Thyroid gland (tissue), 4 donors: ENCODE results near the gene TAS1R2. TPM values are rescaled to one million over a fixed set of nuclear protein-coding genes. Genes with fewer than 3 reads are reported as not detected.
A peak's percentile ranks its signal among the peaks of the same experiment; 100 is the strongest.

ENCODE experiments used
- DNase-seq, 2 donors: peaks; one replicate each; pipeline ENCODE4 v3.0.0-alpha.2; 2019
- H3K27ac ChIP-seq, 3 donors: fragments of 200-600 bp; sonication (generic); 1 replicate in 2 of 3; 2 replicates in 1 of 3; pipeline ENCODE4 v1.5.1; 2016 to 2019; ENCODE audit warnings: mild to moderate bottlenecking in 1 of 3, moderate library complexity in 1 of 3
- H3K27me3 ChIP-seq: fragments of 200-600 bp; sonication (generic); one replicate; pipeline ENCODE4 v1.5.1; 2019
- H3K36me3 ChIP-seq, 2 donors: fragments of 200-600 bp; sonication (generic); one replicate each; pipeline ENCODE4 v1.5.1; 2016 to 2019
- H3K4me1 ChIP-seq, 2 donors: fragments of 200-600 bp; sonication (generic); one replicate each; pipeline ENCODE4 v1.5.1; 2017 to 2019
- H3K4me3 ChIP-seq, 3 donors: fragments of 200-600 bp; sonication (generic); replicated peaks in 1 of 3; 1 replicate in 2 of 3; 2 replicates in 1 of 3; pipeline ENCODE4 v1.5.1; 2016; ENCODE audit warnings: mild to moderate bottlenecking in 1 of 3
- H3K9me3 ChIP-seq: fragments of 200-600 bp; sonication (generic); one replicate; pipeline ENCODE4 v1.5.1; 2017
- CTCF ChIP-seq, 6 experiments: fragments of 200-600 bp in 3 of 6; fragments of 450-650 bp in 3 of 6; sonication (generic) in 3 of 6; IDR thresholded peaks; one replicate each; pipeline ENCODE4 v1.5.1; 2016 to 2019; ENCODE audit warnings: antibody characterized with exemption in 6 of 6, mild to moderate bottlenecking in 2 of 6, inconsistent platforms in 1 of 6, moderate library complexity in 1 of 6
- POLR2A ChIP-seq, 2 donors: fragments of 450-650 bp; IDR thresholded peaks; one replicate each; pipeline ENCODE4 v1.6.1; 2017; ENCODE audit warnings: antibody characterized with exemption in 2 of 2, mild to moderate bottlenecking in 2 of 2, moderate library complexity in 1 of 2
- WGBS, 2 donors: methylation state at CpG; one replicate each; pipeline ENCODE4 v1.1.5; 2017; 5-methylcytosine and 5-hydroxymethylcytosine counted together
- intact Hi-C: fragments of 100-400 bp; cut with DNase I; formaldehyde crosslinking; loops from one replicate; pipeline ENCODE4 v1.15.1; 2023
- total RNA-seq, 4 donors: library from RNA; depleted of rRNA; stranded (reverse); fragments of >200 nt; gene quantifications; one replicate each; pipeline ENCODE4 v1.2.3, GENCODE V29; 2016

The TAS1R2 gene
- total RNA-seq, 4 donors from 2014 or later, result not detected

- no peak for TF ChIP-seq POLR2A (IDR thresholded peaks at IDR 0.05)
- no peak for TF ChIP-seq CTCF (IDR thresholded peaks at IDR 0.05)
- no peaks in the 10 kb centered on the region for H3K27me3 ChIP-seq
- no peak for DNase-seq
- peak overlapping the region in 2 of 3 donors; percentile 15 to 16 for H3K27ac ChIP-seq
- intact Hi-C loops, result no loop called here
- H3K4me1 ChIP-seq, result peaks cover 5 to 14% of the 10 kb centered on the region in 2 donors
- WGBS, 2 donors, result 89 to 95% methylated on average over 7 of the region's 7 CpGs
- H3K9me3 ChIP-seq, result no peaks in the 10 kb centered on the region
- H3K36me3 ChIP-seq, result no peaks in the 10 kb centered on the region
- no peak overlapping the region for H3K4me3 ChIP-seq
These were observed 31.9 kb upstream of the TAS1R2 start for GRCh38 chr1:18891426-18891780.

GRCh38 chr1:18890706-18891425 is 31.4 kb upstream of the TAS1R2 start:
- Histone ChIP-seq H3K27me3 (no peaks in the 10 kb centered on the region), H3K9me3 (no peaks in the 10 kb centered on the region), H3K36me3 (no peaks in the 10 kb centered on the region), H3K27ac (peak overlapping the region in 2 of 3 donors; percentile 16 to 33), H3K4me1 (peaks cover 5 to 14% of the 10 kb centered on the region in 2 donors), H3K4me3 (no peak overlapping the region)
- no peak for TF ChIP-seq POLR2A (IDR thresholded peaks at IDR 0.05)
- no peak for TF ChIP-seq CTCF (IDR thresholded peaks at IDR 0.05)
- intact Hi-C loops, result no loop called here
- WGBS, 2 donors, result 38 to 47% methylated on average over 6 of the region's 6 CpGs
- peak; percentile 89 to 90 for DNase-seq

DNA sequence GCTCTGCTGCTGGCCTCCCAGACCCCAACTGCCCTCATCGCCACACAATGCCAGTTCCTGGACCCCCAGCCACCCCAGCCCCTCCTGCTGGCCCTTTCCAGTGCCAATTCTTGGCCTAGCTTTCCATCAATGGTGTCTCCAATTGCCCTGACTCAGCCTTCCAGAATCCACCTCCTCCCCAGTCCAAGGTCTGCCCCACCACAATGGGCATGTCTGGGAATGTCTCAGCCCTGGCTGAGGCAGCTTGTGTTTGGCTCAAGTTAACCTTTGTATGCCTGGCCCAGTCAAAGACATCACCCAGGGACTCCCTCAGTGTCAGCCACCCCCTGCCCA is 26.5 kb upstream of the TAS1R2 start:
- peaks cover 2 to 7% of the 10 kb centered on the region in 2 donors for H3K4me1 ChIP-seq
- intact Hi-C loops, result no loop called here
- H3K9me3 ChIP-seq, result no peaks in the 10 kb centered on the region
- H3K27me3 ChIP-seq, result no peaks in the 10 kb centered on the region
- H3K27ac ChIP-seq, result no peak overlapping the region
- no peaks in the 10 kb centered on the region for H3K36me3 ChIP-seq
- no peak for DNase-seq
- no peak overlapping the region for H3K4me3 ChIP-seq
- TF ChIP-seq POLR2A (IDR thresholded peaks at IDR 0.05), result no peak
- TF ChIP-seq CTCF (IDR thresholded peaks at IDR 0.05), result no peak
- WGBS, 2 donors, result 88 to 100% methylated on average over 1 of the region's 1 CpG

GRCh38 chr1:18885311-18886002 is 26.0 kb upstream of the TAS1R2 start:
- no peak for DNase-seq
- H3K4me3 ChIP-seq, result no peak overlapping the region
- H3K36me3 ChIP-seq, result no peaks in the 10 kb centered on the region
- no peak overlapping the region for H3K27ac ChIP-seq
- intact Hi-C loops, result no loop called here
- H3K4me1 ChIP-seq, result peaks cover 0 to 2% of the 10 kb centered on the region in 2 donors
- H3K9me3 ChIP-seq, result no peaks in the 10 kb centered on the region
- TF ChIP-seq POLR2A (IDR thresholded peaks at IDR 0.05) (no peak), CTCF (IDR thresholded peaks at IDR 0.05) (no peak)
- H3K27me3 ChIP-seq, result no peaks in the 10 kb centered on the region
- 93 to 95% methylated on average over 12 to 15 of the region's 17 CpGs for WGBS, 2 donors

DNA sequence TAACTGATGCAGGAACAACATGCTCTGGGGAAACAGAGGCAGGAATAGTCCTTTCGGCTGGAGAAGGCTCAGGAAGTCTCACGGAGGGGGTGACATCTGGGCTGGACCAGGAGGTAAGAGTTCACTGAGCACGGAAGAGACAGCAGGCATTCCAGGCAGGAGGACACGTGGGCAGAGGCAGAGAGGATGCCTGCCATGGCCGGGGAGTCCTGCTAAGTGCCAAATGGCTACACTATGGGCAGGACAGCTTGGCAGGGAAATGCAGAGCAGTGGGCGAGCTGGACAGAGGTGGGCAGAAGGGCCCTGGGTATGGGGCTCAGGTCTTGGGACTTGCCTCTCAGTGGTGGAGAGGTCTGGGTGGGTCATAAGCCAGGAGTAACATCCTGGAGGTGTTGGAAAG is 25.3 kb upstream of the TAS1R2 start:
- Histone ChIP-seq H3K4me1 (peaks cover 0 to 3% of the 10 kb centered on the region in 2 donors), H3K36me3 (no peaks in the 10 kb centered on the region), H3K27ac (no peak overlapping the region), H3K9me3 (no peaks in the 10 kb centered on the region), H3K4me3 (no peak overlapping the region), H3K27me3 (no peaks in the 10 kb centered on the region)
- DNase-seq, result no peak
- intact Hi-C loops, result no loop called here
- no peak for TF ChIP-seq POLR2A (IDR thresholded peaks at IDR 0.05)
- WGBS, 2 donors, result 85 to 94% methylated on average over 6 of the region's 6 CpGs
